Kidney glomerular epithelial cell (primary cell): ENCODE measurements around the gene DCTD.

ENCODE experiments used
- DNase-seq: peaks from one replicate; lab custom pipeline; 2025; lab: John Stamatoyannopoulos, UW

Gene DCTD

DNA sequence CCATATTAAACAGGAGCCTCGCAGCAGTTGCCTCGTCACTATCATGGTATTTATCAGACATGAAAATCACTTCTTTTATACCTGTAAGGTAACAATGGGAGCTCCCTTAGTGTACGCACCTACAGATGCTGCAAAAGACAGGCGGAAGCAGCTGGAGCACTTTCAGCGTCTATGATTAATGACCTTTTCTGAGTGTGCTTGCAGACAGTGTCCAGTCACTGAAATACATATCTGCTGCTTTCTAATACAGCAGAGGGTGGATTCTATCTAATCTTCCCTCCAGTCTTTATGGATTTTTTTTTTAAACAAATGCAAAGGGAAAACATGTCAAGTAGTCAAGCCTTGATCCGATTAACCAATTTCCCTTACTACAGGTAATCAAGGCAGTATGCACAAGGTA is 24.1 kb downstream of the DCTD start:
- no peak for DNase-seq

DNA sequence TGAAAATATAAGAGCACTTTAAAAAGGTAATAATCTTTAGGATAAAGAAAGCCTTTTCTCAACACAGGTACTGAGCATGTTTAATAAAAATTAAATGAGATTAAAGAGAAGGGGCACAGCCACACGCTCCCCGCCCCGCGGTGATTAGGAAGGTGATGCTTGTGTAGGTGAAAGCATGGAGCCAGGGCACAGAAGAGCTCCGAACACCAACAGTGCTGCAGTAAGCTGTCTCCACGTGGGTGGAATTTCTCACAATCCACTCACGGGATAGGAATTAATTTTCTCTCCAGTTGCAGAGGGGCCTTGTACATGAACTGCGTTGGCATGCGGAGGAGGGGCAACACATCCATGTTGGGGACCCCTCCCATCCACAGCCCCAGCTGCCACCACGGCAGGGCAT is 27.0 kb downstream of the DCTD start:
- DNase-seq, result no peak

GRCh38 chr4:182888891-182889290 is 28.3 kb downstream of the DCTD start:
- DNase-seq, result no peak

DNA sequence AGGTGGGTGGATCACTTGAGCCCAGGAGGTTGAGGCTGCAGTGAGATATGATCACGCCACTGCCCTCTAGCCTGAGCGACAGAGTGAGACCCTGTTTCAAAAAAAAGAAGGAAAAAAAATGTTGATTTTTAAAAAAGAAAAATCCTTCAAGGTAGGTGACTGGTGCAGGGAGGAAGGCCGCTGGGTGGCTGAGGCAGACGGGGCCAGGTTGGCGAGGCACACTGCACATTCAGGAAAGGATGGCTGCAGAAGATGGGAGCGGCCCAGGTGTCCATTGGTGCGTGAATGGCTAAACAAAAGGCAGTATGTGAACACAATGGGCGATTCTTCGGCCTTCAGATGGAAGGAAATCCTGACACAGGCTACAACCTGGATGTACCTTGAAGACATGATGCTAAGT is 30.4 kb downstream of the DCTD start:
- DNase-seq, result no peak

GRCh38 chr4:182886205-182886604 is 31.0 kb downstream of the DCTD start:
- no peak for DNase-seq

DNA sequence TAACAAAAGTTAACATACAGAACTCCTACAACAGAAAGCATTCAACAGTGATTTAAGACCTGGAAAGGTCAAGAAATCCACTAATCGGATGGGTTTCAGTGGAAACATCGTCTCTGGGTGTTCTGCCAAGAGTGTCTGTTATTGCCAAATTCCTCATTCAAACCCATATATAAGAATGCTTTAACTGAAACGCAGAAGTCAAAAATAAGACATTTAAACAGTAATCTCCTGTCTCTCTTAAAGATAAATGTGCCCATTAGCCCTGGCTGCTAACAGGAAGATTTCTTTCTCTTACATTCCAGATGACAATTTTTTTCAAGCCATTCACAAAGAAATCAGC is 31.5 kb downstream of the DCTD start:
- no peak for DNase-seq

DNA sequence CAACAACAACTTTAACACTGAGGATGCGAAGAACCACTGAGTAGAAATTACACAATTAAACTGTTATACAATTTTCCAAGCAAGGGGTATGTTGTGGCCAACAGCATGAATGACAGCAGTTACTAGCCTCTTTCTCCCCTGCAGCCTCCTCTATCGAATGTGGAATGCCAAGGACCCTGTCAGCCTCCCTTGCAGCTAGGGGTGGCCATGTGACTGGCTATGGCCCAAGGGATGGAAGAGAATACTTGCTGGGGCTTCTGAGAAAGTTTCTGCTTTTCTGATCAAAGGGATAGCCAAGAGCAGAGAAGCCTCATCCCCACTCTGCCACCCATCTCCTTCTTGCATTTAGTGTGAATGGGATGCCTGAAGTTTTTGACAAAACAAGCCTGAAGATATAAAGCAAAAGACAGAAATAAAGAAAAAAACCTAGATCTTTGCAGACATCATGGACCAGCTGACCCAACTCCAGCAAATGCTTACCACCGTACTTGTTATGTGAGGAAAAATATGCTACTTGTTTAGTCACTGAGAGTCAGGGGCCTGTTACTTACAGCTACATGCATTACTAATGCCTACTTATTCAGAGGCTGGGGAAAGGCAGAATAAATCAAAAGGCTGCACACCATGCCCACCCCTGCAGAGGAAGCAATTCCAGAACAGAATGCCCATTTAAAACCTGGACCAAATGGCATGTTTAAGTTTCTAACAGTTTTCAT is 32.0 kb downstream of the DCTD start:
- no peak for DNase-seq

- no peak for DNase-seq
These were observed 33.1 kb downstream of the DCTD start for GRCh38 chr4:182884040-182884439.

DNA sequence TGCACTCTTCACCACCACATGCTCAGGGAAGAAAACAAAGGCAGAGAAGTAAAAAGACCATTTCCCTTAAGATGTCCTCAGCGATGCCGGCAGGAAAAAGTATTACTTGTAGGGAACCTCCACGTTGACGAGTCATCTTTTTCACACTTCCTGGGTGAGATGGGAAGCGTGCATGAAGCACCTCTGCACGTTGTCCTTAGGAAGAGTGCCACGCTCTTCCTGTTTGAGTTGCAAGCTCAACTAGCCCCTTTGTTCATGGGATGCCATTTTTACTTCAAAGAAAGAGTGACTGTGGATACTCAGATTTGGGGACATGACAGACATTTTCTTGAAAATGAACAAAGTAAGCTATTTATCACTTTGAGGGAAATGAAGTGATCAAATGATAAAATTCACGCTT is 33.8 kb downstream of the DCTD start:
- DNase-seq, result no peak

DNA sequence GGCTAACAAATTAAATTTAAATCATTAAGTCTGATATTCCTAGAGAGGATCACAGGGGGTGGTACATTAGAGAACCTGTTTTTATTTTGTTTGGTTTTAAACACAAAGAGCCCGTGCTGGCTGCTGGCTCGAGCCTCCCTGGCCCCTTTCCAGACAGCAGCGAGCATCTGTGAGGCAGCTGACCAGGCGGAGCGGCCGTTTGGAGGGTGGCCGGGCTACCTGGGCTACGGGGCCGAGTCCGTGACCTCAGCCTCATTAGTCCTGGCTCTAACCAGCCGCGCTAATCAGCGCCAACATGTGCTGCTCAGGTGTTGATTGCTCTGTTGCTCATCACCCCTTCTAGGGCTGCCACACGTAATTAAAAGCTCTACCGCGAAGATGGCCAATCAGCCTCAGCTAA is 35.3 kb downstream of the DCTD start:
- no peak for DNase-seq

DNA sequence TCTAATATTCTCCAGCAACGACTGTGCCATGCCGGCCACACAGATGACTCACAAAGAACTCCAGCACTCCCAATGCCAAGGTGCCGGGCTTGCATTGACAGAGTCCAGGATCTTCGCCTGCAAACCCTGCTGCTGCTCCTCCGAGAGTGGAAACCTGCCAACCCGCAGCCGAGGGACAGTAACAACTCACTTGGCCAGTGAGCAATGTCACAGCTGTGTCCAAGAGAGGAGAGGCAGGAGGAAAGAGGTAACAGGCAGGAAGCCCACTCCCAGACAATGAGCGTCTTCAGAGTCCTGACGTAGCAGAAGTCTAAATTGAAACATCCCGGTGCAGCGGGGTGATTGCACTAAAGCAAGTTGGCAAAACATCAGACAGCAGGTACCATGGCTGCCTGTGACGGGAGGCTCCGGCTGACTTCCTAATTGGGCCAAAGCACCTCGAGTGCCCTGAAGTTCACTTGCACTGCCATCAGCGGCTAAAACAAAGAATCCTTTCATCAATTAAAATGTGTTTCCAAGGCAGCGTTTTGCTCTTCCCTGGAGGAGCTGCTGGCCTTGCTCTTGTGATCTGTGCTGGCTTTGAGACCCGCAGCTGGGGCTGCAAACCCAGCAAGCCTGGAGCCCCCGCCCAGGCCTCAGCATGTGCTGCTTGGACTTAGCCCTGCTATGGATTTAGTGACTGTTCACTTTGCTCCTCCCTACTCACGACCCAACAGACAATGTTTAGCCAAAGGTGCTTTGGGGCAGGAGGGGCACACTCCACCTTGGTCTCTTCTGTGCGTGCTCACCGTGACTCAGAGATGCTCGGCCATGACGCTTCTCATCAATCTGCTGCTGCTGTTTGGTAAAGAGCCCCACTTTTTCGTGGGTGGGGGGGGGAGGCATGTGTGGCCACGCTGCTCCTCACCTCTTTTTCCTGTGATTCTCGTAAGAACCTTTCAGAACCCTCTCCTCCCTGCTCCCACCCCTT is 36.5 kb downstream of the DCTD start:
- DNase-seq, result no peak

DNA sequence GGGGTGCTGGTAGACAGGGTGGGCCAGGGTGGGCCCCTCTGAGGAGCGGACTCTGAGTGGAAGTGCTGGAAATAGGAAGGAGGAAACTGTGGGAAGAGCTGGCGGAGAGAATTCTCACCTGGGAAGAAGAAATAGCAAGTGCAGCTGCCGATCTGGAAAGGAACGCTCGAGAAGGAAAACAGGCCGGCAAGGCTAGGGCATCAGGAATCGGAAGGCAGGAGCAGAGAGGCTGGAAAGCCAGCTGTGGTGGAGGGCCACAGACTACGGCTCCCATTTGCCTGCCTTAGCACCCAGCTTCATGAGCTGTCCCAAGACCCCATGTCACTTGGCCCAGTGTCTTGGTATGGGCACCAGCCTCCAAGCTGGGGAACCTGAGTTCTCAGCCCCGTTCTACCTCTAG is 37.3 kb downstream of the DCTD start:
- no peak for DNase-seq

DNA sequence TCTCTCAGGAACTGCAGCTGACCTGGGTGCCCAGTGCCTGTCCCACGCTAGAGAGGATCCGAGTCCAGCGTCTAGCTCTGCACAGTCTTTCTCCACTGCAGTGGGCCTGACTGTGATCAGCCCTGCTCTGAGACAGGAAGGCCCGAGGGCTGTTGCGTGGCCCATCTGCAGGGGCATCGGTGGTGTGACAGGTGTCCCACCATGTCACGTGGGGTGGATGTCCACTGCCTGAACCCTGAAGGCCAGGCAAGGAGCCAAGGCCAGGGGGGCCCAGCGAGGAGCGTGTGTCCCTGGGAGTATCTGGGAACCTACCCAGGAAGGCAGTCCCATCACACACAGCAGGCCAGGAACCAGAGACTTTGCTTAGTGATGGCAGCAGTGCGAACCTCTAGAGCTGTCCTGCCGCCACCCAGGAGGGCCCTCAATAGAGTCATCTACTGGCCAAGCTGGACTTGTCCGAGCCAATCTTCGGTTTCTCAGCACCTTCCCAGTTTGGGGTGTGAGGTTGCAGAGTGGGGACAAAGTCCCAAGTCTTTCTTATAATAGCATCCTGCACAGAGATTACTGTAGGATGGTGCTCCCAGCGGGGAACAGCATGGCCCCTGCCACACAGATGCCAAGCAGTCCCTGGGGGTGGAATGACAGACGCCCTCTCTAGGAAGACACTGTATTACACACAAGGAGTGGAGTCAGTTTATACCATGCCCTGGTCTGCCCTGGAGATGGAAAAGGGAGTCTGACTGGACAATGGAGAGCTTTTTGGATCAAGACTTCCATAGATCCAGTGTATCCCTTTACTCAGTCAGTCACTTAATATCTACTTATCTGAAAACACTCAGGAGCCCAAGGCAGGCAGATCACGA is 38.3 kb downstream of the DCTD start:
- DNase-seq, result no peak

GRCh38 chr4:182877326-182877883 is 39.8 kb downstream of the DCTD start:
- no peak for DNase-seq

DNA sequence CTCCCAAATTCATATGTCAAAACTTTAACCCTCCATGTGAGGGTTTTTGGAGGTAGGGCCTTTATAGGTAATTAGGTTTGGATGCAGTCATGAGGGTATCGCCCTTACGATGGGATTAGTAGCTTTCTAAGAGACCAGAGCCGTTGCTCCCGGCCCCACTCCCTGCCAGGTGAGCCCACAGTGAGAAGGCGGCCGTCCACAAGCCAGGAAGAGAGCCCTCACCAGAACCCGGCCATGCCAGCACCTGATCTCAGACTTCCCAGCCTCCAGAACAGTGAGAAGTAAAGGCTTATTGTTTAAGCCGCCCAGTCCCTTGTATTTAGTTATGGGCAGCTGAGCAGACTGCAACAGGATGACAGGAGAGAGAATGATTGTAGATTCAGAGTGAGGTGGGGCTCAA is 40.8 kb downstream of the DCTD start:
- no peak for DNase-seq

DNA sequence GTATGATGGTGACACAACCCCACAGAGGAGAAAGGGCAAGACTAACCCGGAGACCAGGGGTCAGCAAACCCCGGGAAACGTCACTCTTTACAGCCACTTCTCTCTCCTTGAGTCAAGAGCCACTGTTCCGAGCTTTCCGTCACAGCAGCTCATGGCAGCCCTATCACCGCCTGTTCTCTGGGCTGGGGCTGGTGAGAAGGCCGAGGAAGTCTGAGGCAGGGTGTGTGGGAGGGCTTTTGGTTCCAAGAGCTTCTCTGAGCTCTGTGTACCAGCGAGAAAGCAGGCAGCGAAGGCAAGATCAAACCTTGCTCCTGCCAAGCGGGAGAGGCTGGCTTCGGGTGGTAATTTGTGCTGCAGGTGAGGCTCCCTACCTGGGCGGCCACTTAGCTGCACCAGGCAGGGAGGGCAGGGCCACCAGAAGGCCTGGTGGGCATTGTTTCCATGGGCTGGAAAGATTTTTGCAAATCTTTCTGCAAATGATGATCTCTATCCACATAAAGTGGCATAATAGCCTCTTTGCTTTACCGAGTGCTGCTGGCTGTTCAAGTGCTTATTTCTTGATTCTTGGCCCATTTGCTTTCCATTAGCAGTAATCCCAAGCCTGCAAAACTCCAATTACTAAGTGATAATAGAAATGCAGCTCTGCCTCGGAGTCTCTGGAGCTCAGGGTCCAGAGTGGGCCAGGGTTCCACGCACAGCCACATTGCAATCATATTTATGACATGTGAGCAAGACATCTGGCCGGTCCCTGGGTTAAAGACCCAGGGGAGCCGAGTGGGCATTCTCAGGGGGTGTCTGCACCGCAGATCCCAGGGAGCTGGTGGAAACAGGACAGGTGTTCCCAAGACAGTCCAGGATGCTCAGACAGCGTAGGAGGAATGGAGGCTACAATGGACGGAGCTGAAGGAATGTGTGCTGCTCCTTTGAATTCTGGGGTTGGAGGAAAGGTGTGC is 41.5 kb downstream of the DCTD start:
- no peak for DNase-seq

- no peak for DNase-seq
These were observed 42.3 kb downstream of the DCTD start for GRCh38 chr4:182874797-182875345.

- no peak for DNase-seq
These were observed 42.9 kb downstream of the DCTD start for GRCh38 chr4:182874304-182874751.

- no peak for DNase-seq
These were observed 43.5 kb downstream of the DCTD start for GRCh38 chr4:182873726-182874125.

DNA sequence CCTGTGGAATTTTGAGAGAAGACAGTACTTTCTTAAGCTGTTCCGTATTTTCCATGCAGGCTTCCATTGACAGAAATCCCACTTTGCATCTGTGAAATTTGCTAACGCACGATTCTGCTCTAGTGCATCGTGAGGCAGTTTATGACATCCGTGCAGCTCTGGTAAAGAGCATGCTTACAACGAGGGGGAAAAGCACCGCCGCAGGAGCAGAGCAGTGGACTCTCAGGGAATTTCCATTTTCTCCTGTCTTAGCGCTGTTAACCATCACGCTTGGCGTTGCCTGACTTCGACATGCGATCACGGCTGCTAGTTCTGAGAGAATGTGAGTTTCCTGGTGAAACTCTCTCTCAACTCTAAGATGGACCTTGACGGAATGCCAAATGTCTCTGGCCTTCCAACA is 43.9 kb downstream of the DCTD start:
- DNase-seq, result no peak

- DNase-seq, result no peak
These were observed 44.3 kb downstream of the DCTD start for GRCh38 chr4:182872886-182873285.
